ACC112 (cell line): ENCODE measurements around the gene LRRC74B.
"Not testable (repeated sequence)": the region's sequence is repeated elsewhere in the genome, so short reads cannot be mapped to it uniquely, and the experiment has no call there.

Source experiments
- H2AFZ ChIP-seq: fragments of 200-600 bp; sonication (generic); one replicate; pipeline ENCODE4 v1.6.0; 2017; ENCODE audit warnings: antibody characterized with exemption, low read length; ENCODE audit not compliant: unreplicated experiment
- H3K27ac ChIP-seq: fragments of 200-600 bp; sonication (generic); 2 replicates; pipeline ENCODE4 v1.5.1; 2014; ENCODE audit warnings: low read depth, mild to moderate bottlenecking, antibody characterized with exemption, low read length, moderate library complexity
- H3K27me3 ChIP-seq: fragments of 200-600 bp; sonication (generic); 2 replicates; pipeline ENCODE4 v1.6.1; 2014; ENCODE audit warnings: mild to moderate bottlenecking, antibody characterized with exemption, low read length, moderate library complexity, mixed read lengths; ENCODE audit not compliant: insufficient read depth
- H3K36me3 ChIP-seq: fragments of 200-600 bp; sonication (generic); 2 replicates; pipeline ENCODE4 v1.6.1; 2016; ENCODE audit warnings: mild to moderate bottlenecking, antibody characterized with exemption, low read length, moderate library complexity, mixed read lengths; ENCODE audit not compliant: insufficient read depth
- H3K4me1 ChIP-seq: fragments of 200-600 bp; sonication (generic); one replicate; pipeline ENCODE4 v1.6.1; 2016; ENCODE audit warnings: low read length, mixed read lengths; ENCODE audit not compliant: insufficient read depth, unreplicated experiment, control insufficient read depth
- H3K4me3 ChIP-seq: fragments of 200-600 bp; sonication (generic); 2 replicates; pipeline ENCODE4 v1.5.1; 2014; ENCODE audit warnings: mild to moderate bottlenecking, low read depth, low read length
- H3K79me2 ChIP-seq: fragments of 200-600 bp; sonication (generic); one replicate; pipeline ENCODE4 v1.6.0; 2016; ENCODE audit warnings: low read length; ENCODE audit not compliant: control insufficient read depth, unreplicated experiment, insufficient read depth

LRRC74B gene

GRCh38 chr22:21064917-21065864 lies 19.4 kb downstream of the LRRC74B start:
- no peak overlapping the region for H2AFZ ChIP-seq

DNA sequence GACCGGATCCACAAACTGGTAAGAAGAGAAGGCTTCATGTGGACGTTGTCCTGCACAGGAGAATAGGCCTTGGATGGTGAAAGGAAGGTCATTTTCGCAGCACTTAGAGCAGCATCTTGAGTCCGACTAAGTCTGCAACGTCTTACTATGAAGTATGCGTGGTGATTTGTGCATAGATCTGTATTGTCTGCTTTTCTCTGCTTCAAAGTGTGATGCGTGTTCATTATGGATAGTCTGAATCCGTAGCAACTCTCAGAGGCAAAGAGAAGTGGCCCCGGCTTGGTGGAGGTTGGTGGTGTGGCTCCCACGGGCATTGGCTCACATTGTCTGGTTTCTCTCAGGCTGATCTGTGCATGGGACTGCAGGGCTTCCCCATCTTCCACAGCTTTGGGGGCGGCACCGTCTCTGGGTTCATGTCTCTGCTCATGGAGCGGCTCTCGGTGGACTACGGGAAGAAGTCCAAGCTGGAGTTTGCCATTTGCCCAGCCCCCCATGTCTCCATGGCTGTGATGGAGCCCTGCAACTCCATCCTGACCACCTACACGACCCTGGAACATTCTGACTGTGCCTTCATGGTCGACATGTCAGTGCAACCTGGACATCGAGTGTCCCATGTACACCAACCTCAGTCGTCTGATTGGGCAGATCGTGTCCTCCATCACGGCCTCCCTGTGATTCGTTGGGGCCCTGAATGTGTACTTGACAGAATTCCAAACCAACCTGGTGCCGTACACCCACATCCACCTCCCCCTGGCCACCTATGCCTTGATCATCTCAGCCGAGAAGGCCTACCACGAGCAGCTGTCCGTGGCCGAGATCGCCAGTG lies 21.5 kb downstream of the LRRC74B start:
- Histone ChIP-seq H3K4me1 (no peaks in the 10 kb centered on the region), H2AFZ (no peak overlapping the region), H3K36me3 (no peaks in the 10 kb centered on the region), H3K27me3 (no peaks in the 10 kb centered on the region), H3K27ac (no peak overlapping the region), H3K79me2 (no peaks in the 10 kb centered on the region), H3K4me3 (no peak overlapping the region)

More at GRCh38 chr22:21064917-21065864, 19.4 kb downstream of the LRRC74B start:
- Histone ChIP-seq H3K79me2 (no peaks in the 10 kb centered on the region), H3K27me3 (no peaks in the 10 kb centered on the region), H3K4me1 (no peaks in the 10 kb centered on the region), H3K4me3 (no peak overlapping the region), H3K27ac (no peak overlapping the region), H3K36me3 (no peaks in the 10 kb centered on the region)

DNA sequence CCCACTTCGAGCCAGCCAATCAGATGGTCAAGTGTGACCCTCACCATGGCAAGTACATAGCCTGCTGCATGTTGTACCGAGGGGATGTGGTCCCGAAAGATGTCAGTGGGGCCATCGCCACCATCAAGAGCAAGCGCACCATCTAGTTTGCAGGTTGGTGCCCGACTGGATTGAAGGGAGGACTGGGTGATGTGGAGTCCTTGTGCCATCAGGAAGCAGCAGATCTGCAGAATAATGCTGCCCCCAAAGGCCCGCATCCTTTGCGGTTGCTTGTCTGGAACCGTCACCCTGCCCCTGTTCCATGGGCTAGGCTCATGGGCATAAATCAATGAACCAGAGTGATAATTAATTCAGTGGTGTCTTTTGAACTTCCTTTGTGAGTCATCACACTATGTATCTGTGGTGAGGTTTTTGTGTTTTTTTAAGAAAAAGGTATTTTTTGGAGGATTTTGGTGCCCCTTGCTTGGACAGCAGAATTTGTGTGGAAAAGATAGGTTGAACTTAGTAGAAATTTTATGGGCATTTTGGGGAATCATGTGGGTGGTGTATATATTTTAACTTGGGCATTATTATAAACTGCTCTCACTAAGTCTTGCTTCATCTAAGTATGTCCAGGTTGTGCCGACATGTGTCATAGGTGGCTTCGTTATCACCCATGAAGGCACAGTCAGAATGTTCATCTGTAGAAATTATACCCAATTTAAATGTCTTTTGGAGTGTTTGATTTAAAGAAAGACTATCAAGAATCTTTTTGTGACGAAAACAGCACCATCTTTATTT lies 22.3 kb downstream of the LRRC74B start:
- Histone ChIP-seq H3K4me3 (no peak overlapping the region), H2AFZ (no peak overlapping the region), H3K79me2 (no peaks in the 10 kb centered on the region), H3K27ac (no peak overlapping the region), H3K27me3 (no peaks in the 10 kb centered on the region), H3K4me1 (no peaks in the 10 kb centered on the region), H3K36me3 (no peaks in the 10 kb centered on the region)

- no peak overlapping the region for H3K4me3 ChIP-seq
- no peak overlapping the region for H2AFZ ChIP-seq
- no peaks in the 10 kb centered on the region for H3K27me3 ChIP-seq
- no peak overlapping the region for H3K27ac ChIP-seq
- H3K79me2 ChIP-seq: no peaks in the 10 kb centered on the region
- peaks cover 2% of the 10 kb centered on the region for H3K4me1 ChIP-seq
- no peaks in the 10 kb centered on the region for H3K36me3 ChIP-seq
These were observed 23.0 kb downstream of the LRRC74B start for GRCh38 chr22:21068681-21069276.

GRCh38 chr22:21069375-21069774 lies 23.6 kb downstream of the LRRC74B start:
- Histone ChIP-seq H3K36me3 (no peaks in the 10 kb centered on the region), H2AFZ (no peak overlapping the region), H3K4me1 (peaks cover 8% of the 10 kb centered on the region), H3K4me3 (no peak overlapping the region), H3K27me3 (no peaks in the 10 kb centered on the region), H3K79me2 (no peaks in the 10 kb centered on the region), H3K27ac (no peak overlapping the region)

- Histone ChIP-seq H3K27ac (no peak overlapping the region), H3K4me3 (no peak overlapping the region), H2AFZ (no peak overlapping the region), H3K36me3 (no peaks in the 10 kb centered on the region), H3K27me3 (no peaks in the 10 kb centered on the region), H3K79me2 (no peaks in the 10 kb centered on the region), H3K4me1 (peaks cover 10% of the 10 kb centered on the region)
These were observed 25.2 kb downstream of the LRRC74B start for GRCh38 chr22:21070690-21071615.

DNA sequence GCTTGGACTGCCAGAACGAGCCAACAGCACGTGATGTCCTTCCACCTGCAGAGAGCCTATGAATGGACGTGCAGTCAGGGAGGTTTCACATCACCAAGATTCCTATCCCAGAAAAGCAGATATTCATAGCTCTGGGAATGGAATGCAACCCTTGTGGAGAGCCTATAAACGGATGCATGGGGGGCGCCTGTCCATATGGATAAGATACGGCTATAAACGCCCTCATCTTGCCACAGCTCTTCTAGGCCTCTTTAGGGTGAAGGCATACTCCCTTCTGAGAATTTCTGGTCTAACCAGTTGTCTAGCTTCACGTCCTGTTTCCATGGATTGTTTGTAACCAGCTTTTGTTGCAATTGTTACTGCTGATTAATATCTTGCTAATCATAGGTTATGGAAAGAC lies 26.1 kb downstream of the LRRC74B start:
- H3K27ac ChIP-seq: not testable (repeated sequence)

GRCh38 chr22:21073023-21073422 lies 27.3 kb downstream of the LRRC74B start:
- Histone ChIP-seq H3K79me2 (no peaks in the 10 kb centered on the region), H3K36me3 (no peaks in the 10 kb centered on the region), H3K27me3 (no peaks in the 10 kb centered on the region), H3K27ac (no peak overlapping the region), H3K4me1 (peaks cover 10% of the 10 kb centered on the region), H2AFZ (no peak overlapping the region), H3K4me3 (no peak overlapping the region)

More for the DNA sequence above, 26.1 kb downstream of the LRRC74B start:
- not testable (repeated sequence) for H3K79me2 ChIP-seq, H3K4me1 ChIP-seq, H3K27me3 ChIP-seq, H3K4me3 ChIP-seq, H3K36me3 ChIP-seq, H2AFZ ChIP-seq

- Histone ChIP-seq H3K36me3 (no peaks in the 10 kb centered on the region), H3K27me3 (no peaks in the 10 kb centered on the region), H2AFZ (no peak overlapping the region), H3K27ac (no peak overlapping the region), H3K79me2 (no peaks in the 10 kb centered on the region), H3K4me1 (peaks cover 10% of the 10 kb centered on the region), H3K4me3 (no peak overlapping the region)
These were observed 27.7 kb downstream of the LRRC74B start for GRCh38 chr22:21073482-21073881.
